Ramos (cell line): ENCODE measurements around the gene PCDHA5.
"Not testable (repeated sequence)": the region's sequence is repeated elsewhere in the genome, so short reads cannot be mapped to it uniquely, and the experiment has no call there.

Experiments used
- in situ Hi-C: fragments of 300-500 bp; cut with MboI; formaldehyde crosslinking; loops from one replicate; pipeline ENCODE4 v1.14.3; 2022; ENCODE audit warnings: low sequenced_read_pairs; ENCODE audit not compliant: unreplicated experiment

The PCDHA5 gene

GRCh38 chr5:140821375-140822280, at the start of gene PCDHA5:
Gene PCDHA5 (plus strand): TSS chr5:140821613.
- in situ Hi-C loops: no loop called here

- in situ Hi-C loops: no loop called here
Observed at GRCh38 chr5:140780512-140780911, 40.9 kb upstream of the PCDHA5 start.

GRCh38 chr5:140785905-140786686, 35.3 kb upstream of the PCDHA5 start, which contains the start of gene PCDHA1:
Gene PCDHA1 (plus strand): TSS chr5:140786140.
- in situ Hi-C loops: no loop called here

- in situ Hi-C loops: not testable (repeated sequence)
Observed at GRCh38 chr5:140787422-140787821, 34.0 kb upstream of the PCDHA5 start.

- in situ Hi-C loops: not testable (repeated sequence)
Observed at GRCh38 chr5:140787849-140788504, 33.4 kb upstream of the PCDHA5 start.

- in situ Hi-C loops: no loop called here
Observed at GRCh38 chr5:140791089-140791488, 30.3 kb upstream of the PCDHA5 start.

- in situ Hi-C loops: no loop called here
Observed at GRCh38 chr5:140794595-140795258, 26.7 kb upstream of the PCDHA5 start, which contains the start of gene PCDHA2. Gene PCDHA2 (plus strand): TSS chr5:140794852.

GRCh38 chr5:140795259-140795641, 26.2 kb upstream of the PCDHA5 start:
- in situ Hi-C loops: no loop called here

- in situ Hi-C loops: not testable (repeated sequence)
Observed at GRCh38 chr5:140796072-140796717, 25.2 kb upstream of the PCDHA5 start.

GRCh38 chr5:140796718-140797095, 24.7 kb upstream of the PCDHA5 start:
- in situ Hi-C loops: no loop called here

GRCh38 chr5:140800816-140801493, 20.5 kb upstream of the PCDHA5 start, which contains the start of gene PCDHA3:
Gene PCDHA3 (plus strand): TSS chr5:140801057.
- in situ Hi-C loops: no loop called here

GRCh38 chr5:140801494-140801841, 19.9 kb upstream of the PCDHA5 start:
- in situ Hi-C loops: no loop called here

- in situ Hi-C loops: not testable (repeated sequence)
Observed at GRCh38 chr5:140802381-140802780, 19.0 kb upstream of the PCDHA5 start.

GRCh38 chr5:140802781-140803271, 18.6 kb upstream of the PCDHA5 start:
- in situ Hi-C loops: no loop called here

GRCh38 chr5:140806834-140807775, 14.3 kb upstream of the PCDHA5 start, which contains the start of gene PCDHA4:
Gene PCDHA4 (plus strand): TSS chr5:140807068.
- in situ Hi-C loops: no loop called here

- in situ Hi-C loops: not testable (repeated sequence)
Observed at GRCh38 chr5:140808241-140808888, 13.0 kb upstream of the PCDHA5 start.

- in situ Hi-C loops: no loop called here
Observed at GRCh38 chr5:140808889-140809291, 12.5 kb upstream of the PCDHA5 start.
